Mammary epithelial cell (primary cell): ENCODE results near the gene MAPK9.

Experiments used
- CTCF ChIP-seq, 2 donors: IDR thresholded peaks in 1 of 2; conservative IDR thresholded peaks in 1 of 2; 2 replicates each; pipeline ENCODE4 v1.5.1; 2011 to 2012; ENCODE audit warnings: inconsistent platforms in 2 of 2, low read length in 2 of 2, mild to moderate bottlenecking in 2 of 2, control low read depth in 1 of 2, low read depth in 1 of 2; ENCODE audit not compliant: insufficient read depth in 1 of 2; ENCODE audit errors: extremely low read depth in 1 of 2
- EZH2 ChIP-seq: IDR thresholded peaks from 2 replicates; pipeline ENCODE4 v1.6.1; 2012; ENCODE audit warnings: low read length, inconsistent platforms, borderline replicate concordance

- TF ChIP-seq CTCF (conservative IDR thresholded peaks at IDR 0.05 in 1 of 2, IDR thresholded peaks at IDR 0.05 in 1 of 2; ENCODE audit: extremely low read depth in 1 of 2, insufficient read depth in 1 of 2, low read depth in 1 of 2, low read length in 2 of 2): no peak
- TF ChIP-seq EZH2: no peak
Observed at GRCh38 chr5:180213657-180214207, 78.2 kb downstream of the MAPK9 start.
